Activated CD4-positive, alpha-beta T cell treated with anti-CD3 and anti-CD28 coated beads, Interleukin-2, amount 10 ng/mL, durations not matched to agents 24 days and 14 days (primary cell): Measurements from ENCODE around the gene PSTPIP2. TPM values are rescaled to one million over a fixed set of nuclear protein-coding genes. Genes with fewer than 3 reads are reported as not detected.

Experiments
- DNase-seq: peaks from one replicate; pipeline ENCODE4 v3.0.0; 2022
- H3K27ac Mint-ChIP-seq: one replicate; pipeline ENCODE4 v1.8.0; 2022; ENCODE audit warnings: mild to moderate bottlenecking, mixed read lengths
- H3K27me3 Mint-ChIP-seq: one replicate; pipeline ENCODE4 v1.8.0; 2022; ENCODE audit warnings: mixed read lengths
- H3K36me3 Mint-ChIP-seq: one replicate; pipeline ENCODE4 v1.8.0; 2022; ENCODE audit warnings: low read depth, mild to moderate bottlenecking, mixed read lengths
- H3K4me1 Mint-ChIP-seq: one replicate; pipeline ENCODE4 v1.8.0; 2021; ENCODE audit warnings: mixed read lengths
- H3K4me3 Mint-ChIP-seq: one replicate; pipeline ENCODE4 v1.8.0; 2022; ENCODE audit warnings: mild to moderate bottlenecking, moderate library complexity, mixed read lengths
- H3K9me3 Mint-ChIP-seq: one replicate; pipeline ENCODE4 v1.8.0; 2021; ENCODE audit warnings: mixed read lengths
- intact Hi-C: fragments of 100-400 bp; cut with micrococcal nuclease; formaldehyde crosslinking; loops from one replicate; pipeline ENCODE4 v1.15.1; 2023
- total RNA-seq: library from RNA; stranded (reverse); gene quantifications from 2 replicates; pipeline ENCODE4 v1.2.3, GENCODE V29; 2022

PSTPIP2 gene
- total RNA-seq, 1 donor from 2014 or later = 29.2 TPM

- Mint-ChIP-seq H3K27ac (no peak overlapping the region), H3K9me3 (no peaks in the 10 kb centered on the region)
Measured at GRCh38 chr18:46080156-46080555, 8.1 kb upstream of the PSTPIP2 start.

GRCh38 chr18:46079336-46079735 is 7.3 kb upstream of the PSTPIP2 start:
- H3K4me3 Mint-ChIP-seq = no peak overlapping the region
- no peak overlapping the region for H3K27ac Mint-ChIP-seq
- no peak for DNase-seq
- peaks cover 43% of the 10 kb centered on the region for H3K36me3 Mint-ChIP-seq
- H3K4me1 Mint-ChIP-seq = no peaks in the 10 kb centered on the region
- intact Hi-C loops = no loop called here
- H3K27me3 Mint-ChIP-seq = no peaks in the 10 kb centered on the region
- H3K9me3 Mint-ChIP-seq = no peaks in the 10 kb centered on the region

More at GRCh38 chr18:46080156-46080555, 8.1 kb upstream of the PSTPIP2 start:
- no peaks in the 10 kb centered on the region for H3K27me3 Mint-ChIP-seq
- peaks cover 50% of the 10 kb centered on the region for H3K36me3 Mint-ChIP-seq
- H3K4me1 Mint-ChIP-seq = no peaks in the 10 kb centered on the region
- DNase-seq = no peak
- intact Hi-C loops = no loop called here
- no peak overlapping the region for H3K4me3 Mint-ChIP-seq

- DNase-seq = peak; percentile 91
- no peaks in the 10 kb centered on the region for H3K27me3 Mint-ChIP-seq
- intact Hi-C loops = loop anchor here (1.0 to 5.0 kb wide), 9 partner anchors 46 to 408 kb away; partner anchors contain the start of gene EPG5
- peaks cover 11% of the 10 kb centered on the region for H3K36me3 Mint-ChIP-seq
- H3K4me3 Mint-ChIP-seq = no peak overlapping the region
- no peak overlapping the region for H3K27ac Mint-ChIP-seq
- peaks cover 31% of the 10 kb centered on the region for H3K4me1 Mint-ChIP-seq
- H3K9me3 Mint-ChIP-seq = no peaks in the 10 kb centered on the region
Measured at GRCh38 chr18:46073474-46074331, 1.6 kb upstream of the PSTPIP2 start.

- H3K27ac Mint-ChIP-seq = no peak overlapping the region
- H3K27me3 Mint-ChIP-seq = no peaks in the 10 kb centered on the region
- intact Hi-C loops = loop anchor here (1.0 to 5.0 kb wide), 9 partner anchors 46 to 408 kb away; partner anchors contain the start of gene EPG5
Measured at GRCh38 chr18:46072959-46073358, 899 bp upstream of the PSTPIP2 start.

GRCh38 chr18:46072376-46072867 is 362 bp upstream of the PSTPIP2 start:
- intact Hi-C loops = loop anchor here (2.0 to 5.0 kb wide), 6 partner anchors 45 to 386 kb away; partner anchors contain the start of gene EPG5
- no peak overlapping the region for H3K27ac Mint-ChIP-seq
- DNase-seq = no peak
- H3K4me3 Mint-ChIP-seq = peak overlapping the region; percentile 82
- H3K27me3 Mint-ChIP-seq = no peaks in the 10 kb centered on the region
- H3K36me3 Mint-ChIP-seq = peaks cover 7% of the 10 kb centered on the region
- H3K9me3 Mint-ChIP-seq = no peaks in the 10 kb centered on the region
- H3K4me1 Mint-ChIP-seq = peaks cover 32% of the 10 kb centered on the region

More at GRCh38 chr18:46072959-46073358, 899 bp upstream of the PSTPIP2 start:
- H3K4me3 Mint-ChIP-seq = peak overlapping the region; percentile 82
- H3K4me1 Mint-ChIP-seq = peaks cover 32% of the 10 kb centered on the region
- peaks cover 10% of the 10 kb centered on the region for H3K36me3 Mint-ChIP-seq
- DNase-seq = no peak
- no peaks in the 10 kb centered on the region for H3K9me3 Mint-ChIP-seq

- H3K4me1 Mint-ChIP-seq = peaks cover 32% of the 10 kb centered on the region
- no peaks in the 10 kb centered on the region for H3K27me3 Mint-ChIP-seq
- H3K9me3 Mint-ChIP-seq = no peaks in the 10 kb centered on the region
- H3K4me3 Mint-ChIP-seq = peak overlapping the region; percentile 83
- intact Hi-C loops = loop anchor here (2.0 to 5.0 kb wide), 5 partner anchors 16 to 194 kb away; no protein-coding TSS in a partner anchor
- peak overlapping the region; percentile 45 for H3K27ac Mint-ChIP-seq
- peak; percentile 65 for DNase-seq
- peaks cover 7% of the 10 kb centered on the region for H3K36me3 Mint-ChIP-seq
Measured at GRCh38 chr18:46070815-46071652, 1.0 kb downstream of the PSTPIP2 start.

GRCh38 chr18:46070232-46070631 is 1.8 kb downstream of the PSTPIP2 start:
- H3K27me3 Mint-ChIP-seq = no peaks in the 10 kb centered on the region
- DNase-seq = no peak
- peak overlapping the region; percentile 83 for H3K4me3 Mint-ChIP-seq
- no peak overlapping the region for H3K27ac Mint-ChIP-seq
- no peaks in the 10 kb centered on the region for H3K9me3 Mint-ChIP-seq
- H3K36me3 Mint-ChIP-seq = peaks cover 5% of the 10 kb centered on the region
- intact Hi-C loops = loop anchor here (2.0 to 5.0 kb wide), 5 partner anchors 15 to 193 kb away; no protein-coding TSS in a partner anchor
- peaks cover 32% of the 10 kb centered on the region for H3K4me1 Mint-ChIP-seq

- DNase-seq = no peak
- intact Hi-C loops = no loop called here
- Mint-ChIP-seq H3K27ac (peak overlapping the region; percentile 34), H3K4me3 (peak overlapping the region; percentile 21), H3K4me1 (peaks cover 32% of the 10 kb centered on the region), H3K36me3 (peaks cover 5% of the 10 kb centered on the region), H3K9me3 (no peaks in the 10 kb centered on the region), H3K27me3 (no peaks in the 10 kb centered on the region)
Measured at GRCh38 chr18:46069524-46069923, 2.5 kb downstream of the PSTPIP2 start.

- Mint-ChIP-seq H3K4me3 (no peak overlapping the region), H3K36me3 (peaks cover 4% of the 10 kb centered on the region), H3K4me1 (peaks cover 30% of the 10 kb centered on the region), H3K27me3 (no peaks in the 10 kb centered on the region), H3K9me3 (no peaks in the 10 kb centered on the region), H3K27ac (no peak overlapping the region)
- DNase-seq = no peak
- intact Hi-C loops = no loop called here
Measured at GRCh38 chr18:46068763-46069162, 3.3 kb downstream of the PSTPIP2 start.

GRCh38 chr18:46067438-46068007 is 4.5 kb downstream of the PSTPIP2 start:
- peaks cover 3% of the 10 kb centered on the region for H3K36me3 Mint-ChIP-seq
- DNase-seq = no peak
- no peaks in the 10 kb centered on the region for H3K27me3 Mint-ChIP-seq
- intact Hi-C loops = no loop called here
- H3K27ac Mint-ChIP-seq = no peak overlapping the region
- H3K4me3 Mint-ChIP-seq = no peak overlapping the region
- H3K9me3 Mint-ChIP-seq = no peaks in the 10 kb centered on the region
- peaks cover 23% of the 10 kb centered on the region for H3K4me1 Mint-ChIP-seq

GRCh38 chr18:46062781-46063180 is 9.3 kb downstream of the PSTPIP2 start:
- Mint-ChIP-seq H3K4me3 (no peak overlapping the region), H3K4me1 (peaks cover 4% of the 10 kb centered on the region), H3K27me3 (no peaks in the 10 kb centered on the region), H3K9me3 (no peaks in the 10 kb centered on the region), H3K27ac (no peak overlapping the region), H3K36me3 (no peaks in the 10 kb centered on the region)
- intact Hi-C loops = no loop called here
- DNase-seq = no peak

GRCh38 chr18:46061796-46062195 is 10.3 kb downstream of the PSTPIP2 start:
- intact Hi-C loops = no loop called here
- H3K4me1 Mint-ChIP-seq = peaks cover 4% of the 10 kb centered on the region
- H3K27me3 Mint-ChIP-seq = no peaks in the 10 kb centered on the region
- no peak overlapping the region for H3K4me3 Mint-ChIP-seq
- no peak overlapping the region for H3K27ac Mint-ChIP-seq
- no peaks in the 10 kb centered on the region for H3K9me3 Mint-ChIP-seq
- H3K36me3 Mint-ChIP-seq = no peaks in the 10 kb centered on the region
- DNase-seq = no peak

- no peaks in the 10 kb centered on the region for H3K27me3 Mint-ChIP-seq
- no peak for DNase-seq
- H3K4me1 Mint-ChIP-seq = peaks cover 5% of the 10 kb centered on the region
- no peak overlapping the region for H3K27ac Mint-ChIP-seq
- H3K36me3 Mint-ChIP-seq = no peaks in the 10 kb centered on the region
- H3K4me3 Mint-ChIP-seq = no peak overlapping the region
- intact Hi-C loops = no loop called here
- H3K9me3 Mint-ChIP-seq = no peaks in the 10 kb centered on the region
Measured at GRCh38 chr18:46061387-46061786, 10.7 kb downstream of the PSTPIP2 start.
